ENCODE results near the gene COQ9. TPM values are rescaled to one million over a fixed set of nuclear protein-coding genes. Genes with fewer than 3 reads are reported as not detected.
"Not testable (repeated sequence)": the region's sequence is repeated elsewhere in the genome, so short reads cannot be mapped to it uniquely, and the experiment has no call there.

COQ9 gene
- total RNA-seq, 1 experiment from 2014 or later = 62.7 TPM

DNA sequence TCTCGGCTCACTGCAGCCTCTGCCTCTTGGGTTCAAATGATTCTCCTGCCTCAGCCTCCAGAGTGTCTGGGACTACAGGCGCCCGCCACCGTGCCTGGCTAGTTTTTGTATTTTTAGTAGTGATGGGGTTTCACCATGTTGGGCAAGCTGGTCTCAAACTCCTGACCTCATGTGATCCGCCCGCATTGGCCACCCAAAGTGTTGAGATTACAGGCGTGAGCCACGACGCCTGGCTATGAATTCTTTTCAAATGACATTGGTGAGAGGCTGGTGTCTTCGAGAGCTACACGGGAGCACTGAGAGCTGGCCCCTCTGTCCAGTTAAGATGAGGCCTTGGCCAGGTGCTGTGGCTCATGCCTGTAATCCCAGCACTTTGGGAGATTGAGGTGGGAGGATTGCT is 52.7 kb downstream of the COQ9 start:
- H3K4me3 ChIP-seq (replicated peaks in 1 of 2; ENCODE audit: low read depth in 1 of 2, low read length in 2 of 2); H3K79me2 ChIP-seq (ENCODE audit: insufficient read depth, low read length); H3K9me3 ChIP-seq (ENCODE audit: control insufficient read depth in 1 of 2, insufficient read depth in 1 of 2, low read depth in 1 of 2, low read length in 2 of 2); H4K20me1 ChIP-seq (ENCODE audit: insufficient read depth); ATAC-seq; H3K27me3 ChIP-seq (ENCODE audit: insufficient read depth, low read length); H3K4me1 ChIP-seq (ENCODE audit: control insufficient read depth in 1 of 2, insufficient read depth in 2 of 2, low read length in 2 of 2); CTCF ChIA-PET; H3K9me2 ChIP-seq (ENCODE audit: insufficient read depth); BruUV-seq (replicated peaks); H3K27ac ChIP-seq (ENCODE audit: low read depth, low read length); POLR2A ChIA-PET; H3K4me2 ChIP-seq (ENCODE audit: low read length); DNase-seq (ENCODE audit: low read depth, low spot score); H3K36me3 ChIP-seq (ENCODE audit: control insufficient read depth in 1 of 2, insufficient read depth in 2 of 2, low read length in 2 of 2); intact Hi-C loops (cut with micrococcal nuclease); RAD21 ChIA-PET (ENCODE audit: low non-redundant PET in 1 of 2, low total read pairs in 2 of 2, uncharacterized antibody in 2 of 2, unreplicated experiment in 2 of 2); H3K9ac ChIP-seq (ENCODE audit: low read length); H2AFZ ChIP-seq (ENCODE audit: low read depth, low read length, poor library complexity, severe bottlenecking): not testable (repeated sequence)

DNA sequence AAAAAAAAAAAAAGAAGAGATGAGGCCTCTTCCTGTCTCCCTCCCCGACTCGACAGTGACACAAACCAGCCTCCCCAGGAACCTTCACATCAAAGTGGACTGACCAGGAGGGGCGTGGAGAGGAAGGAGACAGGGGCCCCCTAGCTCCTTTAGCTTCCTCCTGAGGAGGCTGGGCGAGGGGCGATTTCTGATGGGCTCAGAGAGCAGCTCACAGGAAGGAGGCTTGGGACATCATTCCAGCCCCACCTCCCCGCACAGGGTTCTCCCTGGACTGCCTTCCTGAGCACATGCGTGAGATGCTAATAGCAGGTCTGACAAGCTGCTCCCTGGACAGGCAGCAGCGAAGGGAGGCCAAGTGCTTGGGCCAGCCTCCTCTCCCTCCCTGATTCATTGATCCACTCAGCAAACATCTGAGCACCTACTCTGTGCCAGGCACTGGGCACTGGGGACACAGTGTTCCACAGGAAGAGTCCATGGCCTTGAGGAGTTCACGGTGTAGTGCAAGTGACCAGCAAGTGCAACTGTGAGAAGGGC is 53.4 kb downstream of the COQ9 start:
- ChIA-PET CTCF (no interaction called here), RAD21 (ENCODE audit: low non-redundant PET in 1 of 2, low total read pairs in 2 of 2, uncharacterized antibody in 2 of 2, unreplicated experiment in 2 of 2) (no interaction called here), POLR2A (no interaction called here)
- DNase-seq (ENCODE audit: low read depth, low spot score) = no peak
- H3K27me3 ChIP-seq (ENCODE audit: insufficient read depth, low read length) = no peaks in the 10 kb centered on the region
- no peaks in the 10 kb centered on the region for H3K79me2 ChIP-seq (ENCODE audit: insufficient read depth, low read length)
- TF ChIP-seq SIN3A (IDR thresholded peaks at IDR 0.05; ENCODE audit: low read depth) (no peak), JUND (IDR thresholded peaks at IDR 0.05) (no peak)
- TF ChIP-seq, protein P1, sequence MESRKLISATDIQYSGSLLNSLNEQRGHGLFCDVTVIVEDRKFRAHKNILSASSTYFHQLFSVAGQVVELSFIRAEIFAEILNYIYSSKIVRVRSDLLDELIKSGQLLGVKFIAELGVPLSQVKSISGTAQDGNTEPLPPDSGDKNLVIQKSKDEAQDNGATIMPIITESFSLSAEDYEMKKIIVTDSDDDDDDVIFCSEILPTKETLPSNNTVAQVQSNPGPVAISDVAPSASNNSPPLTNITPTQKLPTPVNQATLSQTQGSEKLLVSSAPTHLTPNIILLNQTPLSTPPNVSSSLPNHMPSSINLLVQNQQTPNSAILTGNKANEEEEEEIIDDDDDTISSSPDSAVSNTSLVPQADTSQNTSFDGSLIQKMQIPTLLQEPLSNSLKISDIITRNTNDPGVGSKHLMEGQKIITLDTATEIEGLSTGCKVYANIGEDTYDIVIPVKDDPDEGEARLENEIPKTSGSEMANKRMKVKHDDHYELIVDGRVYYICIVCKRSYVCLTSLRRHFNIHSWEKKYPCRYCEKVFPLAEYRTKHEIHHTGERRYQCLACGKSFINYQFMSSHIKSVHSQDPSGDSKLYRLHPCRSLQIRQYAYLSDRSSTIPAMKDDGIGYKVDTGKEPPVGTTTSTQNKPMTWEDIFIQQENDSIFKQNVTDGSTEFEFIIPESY (IDR thresholded peaks at IDR 0.05; ENCODE audit: extremely low read depth, insufficient replicate concordance, low read length) = no peak
- no peak for ATAC-seq
- no peak overlapping the region for H3K4me2 ChIP-seq (ENCODE audit: low read length)
- no peaks in the 10 kb centered on the region for H3K36me3 ChIP-seq (ENCODE audit: control insufficient read depth in 1 of 2, insufficient read depth in 2 of 2, low read length in 2 of 2)
- no peak overlapping the region for H3K27ac ChIP-seq (ENCODE audit: low read depth, low read length)
- H4K20me1 ChIP-seq (ENCODE audit: insufficient read depth) = no peaks in the 10 kb centered on the region
- H3K9ac ChIP-seq (ENCODE audit: low read length) = no peak overlapping the region
- no peaks in the 10 kb centered on the region for H3K9me3 ChIP-seq (ENCODE audit: control insufficient read depth in 1 of 2, insufficient read depth in 1 of 2, low read depth in 1 of 2, low read length in 2 of 2)
- no peak overlapping the region for H3K4me3 ChIP-seq (replicated peaks in 1 of 2; ENCODE audit: low read depth in 1 of 2, low read length in 2 of 2)
- intact Hi-C loops (cut with micrococcal nuclease) = no loop called here
- no peaks in the 10 kb centered on the region for H3K9me2 ChIP-seq (ENCODE audit: insufficient read depth)
- no peak overlapping the region for H2AFZ ChIP-seq (ENCODE audit: low read depth, low read length, poor library complexity, severe bottlenecking)
- no TSS peak for BruUV-seq (replicated peaks)
- no peaks in the 10 kb centered on the region for H3K4me1 ChIP-seq (ENCODE audit: control insufficient read depth in 1 of 2, insufficient read depth in 2 of 2, low read length in 2 of 2)
